Caco-2 (cell line): ENCODE results near the gene DDX42. TPM values are rescaled to one million over a fixed set of nuclear protein-coding genes. Genes with fewer than 3 reads are reported as not detected.

ENCODE experiments used
- BruUV-seq: library from RNA; stranded (reverse); fragments of 400-500 nt; replicated peaks from 2 replicates; lab custom pipeline; 2021; lab: Mats Ljungman, UMichigan
- CTCF ChIA-PET: fragments of 300-600 bp; sonication (Branson Sonifier 250); formaldehyde crosslinking; loops from one replicate; lab custom pipeline; 2022; ENCODE audit warnings: antibody characterized with exemption; lab: Charles Lee
- POLR2A ChIA-PET: fragments of 300-600 bp; sonication (Branson Sonifier 250); formaldehyde crosslinking; loops from one replicate; lab custom pipeline; 2022; ENCODE audit warnings: antibody characterized with exemption; lab: Charles Lee
- DNase-seq, 2 experiments: peaks; one replicate each; pipeline versions ENCODE4 v3.0.0 to v3.0.0-alpha.2; 2020 to 2022
- H3K27me3 ChIP-seq: replicated peaks from 2 replicates; pipeline ENCODE4 v1.6.0; 2011; ENCODE audit warnings: low read length; ENCODE audit not compliant: control insufficient read depth, insufficient read depth
- H3K36me3 ChIP-seq: 2 replicates; pipeline ENCODE4 v1.5.1; 2011; ENCODE audit warnings: low read length; ENCODE audit not compliant: control insufficient read depth, insufficient read depth
- H3K4me1 ChIP-seq: fragments of 250-450 bp; sonication (Bioruptor Pico); 2 replicates; pipeline ENCODE4 v1.5.1; 2020; ENCODE audit warnings: mild to moderate bottlenecking
- H3K4me3 ChIP-seq: 2 replicates; pipeline ENCODE4 v1.5.1; 2011; ENCODE audit warnings: low read depth, mild to moderate bottlenecking, control low read depth, low read length
- H3K9me3 ChIP-seq: fragments of 250-450 bp; sonication (Bioruptor Pico); 2 replicates; pipeline ENCODE4 v1.5.1; 2020; ENCODE audit warnings: mild to moderate bottlenecking, moderate library complexity
- H3K27ac Mint-ChIP-seq: one replicate; pipeline ENCODE4 v1.8.0; 2022; ENCODE audit warnings: mixed read lengths; ENCODE audit not compliant: unreplicated experiment
- H3K27me3 Mint-ChIP-seq: one replicate; pipeline ENCODE4 v1.8.0; 2022; ENCODE audit warnings: mixed read lengths; ENCODE audit not compliant: insufficient read depth, unreplicated experiment
- H3K36me3 Mint-ChIP-seq: one replicate; pipeline ENCODE4 v1.8.0; 2022; ENCODE audit warnings: mild to moderate bottlenecking, mixed read lengths; ENCODE audit not compliant: insufficient read depth, unreplicated experiment
- H3K4me1 Mint-ChIP-seq: one replicate; pipeline ENCODE4 v1.8.0; 2022; ENCODE audit warnings: low read depth, mixed read lengths; ENCODE audit not compliant: unreplicated experiment
- H3K4me3 Mint-ChIP-seq: one replicate; pipeline ENCODE4 v1.8.0; 2022; ENCODE audit warnings: mild to moderate bottlenecking, moderate library complexity, mixed read lengths; ENCODE audit not compliant: unreplicated experiment
- H3K9me3 Mint-ChIP-seq: one replicate; pipeline ENCODE4 v1.8.0; 2022; ENCODE audit warnings: mixed read lengths; ENCODE audit not compliant: unreplicated experiment
- CTCF ChIP-seq, 2 experiments: fragments of 200-600 bp in 1 of 2; IDR thresholded peaks; 1 replicate in 1 of 2; 2 replicates in 1 of 2; pipeline versions ENCODE4 v1.5.1 to v1.8.0; 2011 to 2022; ENCODE audit warnings: antibody characterized with exemption in 1 of 2, control low read depth in 1 of 2, inconsistent platforms in 1 of 2, low read depth in 1 of 2, low read length in 1 of 2, mild to moderate bottlenecking in 1 of 2, moderate library complexity in 1 of 2; ENCODE audit not compliant: insufficient read depth in 1 of 2, severe bottlenecking in 1 of 2, unreplicated experiment in 1 of 2
- intact Hi-C: fragments of 100-400 bp; cut with micrococcal nuclease; formaldehyde crosslinking; loops from one replicate; pipeline ENCODE4 v1.10.0; 2022; ENCODE audit not compliant: unreplicated experiment
- total RNA-seq: library from RNA; stranded (reverse); gene quantifications from 2 replicates; pipeline ENCODE4 v1.2.3, GENCODE V29; 2022

Gene DDX42
- total RNA-seq, 1 experiment from 2014 or later: 183 TPM

GRCh38 chr17:63786117-63786516 is 12.1 kb downstream of the DDX42 start:
- Mint-ChIP-seq H3K27me3 (no peaks in the 10 kb centered on the region), H3K27ac (no peak overlapping the region), H3K4me1 (peaks cover 14% of the 10 kb centered on the region), H3K9me3 (no peaks in the 10 kb centered on the region), H3K4me3 (no peak overlapping the region), H3K36me3 (peaks cover 85% of the 10 kb centered on the region)
- ChIA-PET POLR2A (no interaction called here), CTCF (interaction anchor here (0.6 kb wide), 1 partner anchor 44 kb away, joined by 4 read pairs; no protein-coding TSS in a partner anchor)
- no peaks in the 10 kb centered on the region for H3K9me3 ChIP-seq
- intact Hi-C loops: no loop called here
- H3K27me3 ChIP-seq: no peaks in the 10 kb centered on the region
- no TSS peak for BruUV-seq
- DNase-seq: no peak
- H3K4me1 ChIP-seq: no peaks in the 10 kb centered on the region
- no peak for TF ChIP-seq CTCF (IDR thresholded peaks at IDR 0.05; ENCODE audit: insufficient read depth in 1 of 2, low read depth in 1 of 2, low read length in 1 of 2, severe bottlenecking in 1 of 2, unreplicated experiment in 1 of 2)
- H3K36me3 ChIP-seq: peaks cover 2% of the 10 kb centered on the region; the same call in 1 of the 2 replicates
- no peak overlapping the region for H3K4me3 ChIP-seq

- Mint-ChIP-seq H3K9me3 (no peaks in the 10 kb centered on the region), H3K4me1 (peaks cover 8% of the 10 kb centered on the region), H3K27ac (no peak overlapping the region), H3K27me3 (no peaks in the 10 kb centered on the region), H3K36me3 (peaks cover 87% of the 10 kb centered on the region), H3K4me3 (no peak overlapping the region)
- Histone ChIP-seq H3K36me3 (peaks cover 2% of the 10 kb centered on the region; the same call in 1 of the 2 replicates), H3K9me3 (no peaks in the 10 kb centered on the region), H3K4me1 (no peaks in the 10 kb centered on the region), H3K27me3 (no peaks in the 10 kb centered on the region), H3K4me3 (no peak overlapping the region)
- intact Hi-C loops: no loop called here
- POLR2A ChIA-PET: no interaction called here
- DNase-seq: no peak
- no peak for TF ChIP-seq CTCF (IDR thresholded peaks at IDR 0.05; ENCODE audit: insufficient read depth in 1 of 2, low read depth in 1 of 2, low read length in 1 of 2, severe bottlenecking in 1 of 2, unreplicated experiment in 1 of 2)
- CTCF ChIA-PET: no interaction called here
- no TSS peak for BruUV-seq
Measured at GRCh38 chr17:63786971-63787711, 13.2 kb downstream of the DDX42 start.

GRCh38 chr17:63790057-63790456 is 16.1 kb downstream of the DDX42 start:
- intact Hi-C loops: no loop called here
- DNase-seq: no peak
- CTCF ChIA-PET: no interaction called here
- no peaks in the 10 kb centered on the region for H3K27me3 ChIP-seq
- H3K36me3 ChIP-seq: peaks cover 2% of the 10 kb centered on the region; the same call in 1 of the 2 replicates
- H3K4me3 Mint-ChIP-seq: no peak overlapping the region
- H3K4me3 ChIP-seq: no peak overlapping the region
- POLR2A ChIA-PET: interaction anchor here (1.1 kb wide), 1 partner anchor 16 kb away, joined by 3 read pairs; the partner anchor contains the start of genes CCDC47 and DDX42
- no peak overlapping the region for H3K27ac Mint-ChIP-seq
- H3K36me3 Mint-ChIP-seq: peaks cover 91% of the 10 kb centered on the region
- H3K27me3 Mint-ChIP-seq: no peaks in the 10 kb centered on the region
- TF ChIP-seq CTCF (IDR thresholded peaks at IDR 0.05; ENCODE audit: insufficient read depth in 1 of 2, low read depth in 1 of 2, low read length in 1 of 2, severe bottlenecking in 1 of 2, unreplicated experiment in 1 of 2): no peak
- H3K4me1 Mint-ChIP-seq: no peaks in the 10 kb centered on the region
- H3K9me3 ChIP-seq: no peaks in the 10 kb centered on the region
- H3K9me3 Mint-ChIP-seq: no peaks in the 10 kb centered on the region
- no TSS peak for BruUV-seq
- no peaks in the 10 kb centered on the region for H3K4me1 ChIP-seq
